GM12864 (cell line): ENCODE measurements around the gene OR5K2.

ENCODE experiments used
- DNase-seq: peaks from one replicate; pipeline ENCODE4 v3.0.0-alpha.2; 2011; ENCODE audit warnings: low read depth
- H3K4me3 ChIP-seq: 2 replicates; pipeline ENCODE4 v1.5.1; 2011; ENCODE audit warnings: mild to moderate bottlenecking, low read depth, low read length, control low read depth
- CTCF ChIP-seq: IDR thresholded peaks from 2 replicates; pipeline ENCODE4 v1.5.1; 2011; ENCODE audit warnings: low read depth, mild to moderate bottlenecking, moderate library complexity, low read length, control low read depth, inconsistent platforms; ENCODE audit errors: missing control alignments

OR5K2 gene

GRCh38 chr3:98519351-98519750 is 21.9 kb downstream of the OR5K2 start:
- H3K4me3 ChIP-seq: no peak overlapping the region; the same call in 1 of the 2 replicates
- no peak for TF ChIP-seq CTCF
- no peak for DNase-seq

- peak; percentile 40 for DNase-seq
- H3K4me3 ChIP-seq: peak overlapping the region; percentile 67
- no peak for TF ChIP-seq CTCF
These were observed 24.5 kb downstream of the OR5K2 start for GRCh38 chr3:98521897-98522543.

- H3K4me3 ChIP-seq: peak within 1 kb of the TSS; percentile 67
- no peak for TF ChIP-seq CTCF
- DNase-seq: peak; percentile 92
These were observed 25.2 kb downstream of the OR5K2 start, which contains the start of gene CLDND1 for GRCh38 chr3:98522544-98523281. CLDND1 (minus strand) TSS chr3:98522902; CDS start chr3:98521424, 1,478 bp downstream.

- DNase-seq: peak; percentile 43
- H3K4me3 ChIP-seq: no peak overlapping the region
- no peak for TF ChIP-seq CTCF
These were observed 28.0 kb downstream of the OR5K2 start for GRCh38 chr3:98525494-98525893.

- no peak for TF ChIP-seq CTCF
- no peak for DNase-seq
- peak overlapping the region; percentile 43 for H3K4me3 ChIP-seq
These were observed 31.2 kb downstream of the OR5K2 start for GRCh38 chr3:98528474-98529346.

GRCh38 chr3:98529856-98530459 is 32.5 kb downstream of the OR5K2 start:
- TF ChIP-seq CTCF: no peak
- peak overlapping the region; percentile 78 for H3K4me3 ChIP-seq
- no peak for DNase-seq
